Small intestine (tissue), 7 donors: ENCODE results near the gene EXOC3L2. TPM values are rescaled to one million over a fixed set of nuclear protein-coding genes. Genes with fewer than 3 reads are reported as not detected.

Experiments used
- DNase-seq, 2 donors: peaks; one replicate each; pipeline versions ENCODE4 v3.0.0 to v3.0.0-alpha.2; 2013
- FAIRE-seq: peaks from 2 replicates; lab custom pipeline; 2012; peaks lifted over from hg19 to GRCh38; lab: Jason Lieb, UNC
- H3K27ac ChIP-seq, 3 donors: one replicate each; pipeline ENCODE4 v1.5.1; 2013; ENCODE audit warnings: low read length in 2 of 3, mild to moderate bottlenecking in 2 of 3, control low read depth in 1 of 3, inconsistent platforms in 1 of 3, low read depth in 1 of 3, moderate library complexity in 1 of 3
- H3K27me3 ChIP-seq, 3 donors: one replicate each; pipeline ENCODE4 v1.6.1; 2013; ENCODE audit warnings: low read length in 3 of 3, inconsistent platforms in 1 of 3; ENCODE audit not compliant: control insufficient read depth in 3 of 3, insufficient read depth in 3 of 3
- H3K36me3 ChIP-seq, 3 donors: one replicate each; pipeline ENCODE4 v1.6.1; 2013; ENCODE audit warnings: low read length in 3 of 3, inconsistent platforms in 1 of 3, low read depth in 1 of 3, mild to moderate bottlenecking in 1 of 3, moderate library complexity in 1 of 3; ENCODE audit not compliant: control insufficient read depth in 3 of 3, insufficient read depth in 2 of 3
- H3K4me1 ChIP-seq, 3 donors: one replicate each; pipeline ENCODE4 v1.6.1; 2013; ENCODE audit warnings: low read length in 2 of 3, inconsistent platforms in 1 of 3, low read depth in 1 of 3, mild to moderate bottlenecking in 1 of 3, moderate library complexity in 1 of 3; ENCODE audit not compliant: control insufficient read depth in 3 of 3, insufficient read depth in 2 of 3
- H3K4me3 ChIP-seq, 3 donors: one replicate each; pipeline ENCODE4 v1.5.1; 2013; ENCODE audit warnings: low read length in 3 of 3, control low read depth in 1 of 3, inconsistent platforms in 1 of 3, low read depth in 1 of 3, mild to moderate bottlenecking in 1 of 3, moderate library complexity in 1 of 3
- H3K9me3 ChIP-seq, 2 donors: one replicate each; pipeline ENCODE4 v1.6.1; 2013; ENCODE audit warnings: low read depth in 1 of 2, low read length in 1 of 2; ENCODE audit not compliant: control insufficient read depth in 2 of 2, insufficient read depth in 1 of 2
- WGBS, 3 donors: extraction: QIAGEN DNeasy Blood & Tissue Kit; methylation state at CpG; one replicate each; pipeline ENCODE4 v1.1.7; 2013; 5-methylcytosine and 5-hydroxymethylcytosine counted together
- polyA plus RNA-seq, 4 donors: library from polyadenylated mRNA; stranded (reverse) in 3 of 4; unstranded in 1 of 4; fragments of 200-250 nt in 3 of 4; fragments of 120-200 nt in 1 of 4; gene quantifications; one replicate each; pipeline versions ENCODE4 v1.2.1 to v1.2.3, GENCODE V29; 2013
- donor health status: healthy with polysubstance abuse.
- donor health status: control.
- donor health status: control.
- donor health status: Bipolar disorder and iron deficiency.
- donor health status: healthy.

EXOC3L2 gene
- polyA plus RNA-seq, 4 donors = 0.22 to 2.7 (median 2.1) TPM

DNA sequence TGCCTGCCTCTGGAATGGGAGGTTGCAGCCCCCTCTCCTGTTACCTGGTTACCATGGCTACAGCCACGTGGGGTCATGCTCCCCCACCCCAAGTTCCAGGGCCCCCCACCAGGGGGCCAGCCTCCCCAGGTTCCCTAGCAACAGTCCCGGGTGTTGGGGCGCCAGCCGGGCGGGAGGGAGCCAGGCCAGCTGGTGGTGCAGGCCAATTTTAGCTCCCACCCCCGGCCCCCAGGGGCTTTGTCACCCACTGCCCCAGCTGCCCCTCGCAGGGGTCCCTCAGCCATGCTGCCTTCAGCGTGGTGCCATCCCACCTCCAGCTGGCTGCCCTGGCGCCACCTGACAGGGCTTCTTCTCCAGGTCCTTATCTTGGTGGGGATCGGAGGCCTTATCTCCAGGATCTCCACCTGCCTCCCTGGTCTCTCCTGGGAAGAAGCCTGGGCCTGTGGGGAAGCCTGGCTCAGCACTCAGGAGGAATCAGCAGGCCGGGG, 8.9 kb upstream of the EXOC3L2 start:
- 64 to 72% (median 70%) methylated on average over 8 to 11 of the region's 11 CpGs for WGBS, 3 donors
- H3K36me3 ChIP-seq = peaks cover 0 to 16% (median 0%) of the 10 kb centered on the region in 3 donors
- no peaks in the 10 kb centered on the region for H3K9me3 ChIP-seq
- no peak for FAIRE-seq
- H3K4me3 ChIP-seq = no peak overlapping the region
- H3K27ac ChIP-seq = no peak overlapping the region
- DNase-seq = no peak
- H3K4me1 ChIP-seq = peaks cover 0 to 15% (median 11%) of the 10 kb centered on the region in 3 donors
- H3K27me3 ChIP-seq = no peaks in the 10 kb centered on the region

DNA sequence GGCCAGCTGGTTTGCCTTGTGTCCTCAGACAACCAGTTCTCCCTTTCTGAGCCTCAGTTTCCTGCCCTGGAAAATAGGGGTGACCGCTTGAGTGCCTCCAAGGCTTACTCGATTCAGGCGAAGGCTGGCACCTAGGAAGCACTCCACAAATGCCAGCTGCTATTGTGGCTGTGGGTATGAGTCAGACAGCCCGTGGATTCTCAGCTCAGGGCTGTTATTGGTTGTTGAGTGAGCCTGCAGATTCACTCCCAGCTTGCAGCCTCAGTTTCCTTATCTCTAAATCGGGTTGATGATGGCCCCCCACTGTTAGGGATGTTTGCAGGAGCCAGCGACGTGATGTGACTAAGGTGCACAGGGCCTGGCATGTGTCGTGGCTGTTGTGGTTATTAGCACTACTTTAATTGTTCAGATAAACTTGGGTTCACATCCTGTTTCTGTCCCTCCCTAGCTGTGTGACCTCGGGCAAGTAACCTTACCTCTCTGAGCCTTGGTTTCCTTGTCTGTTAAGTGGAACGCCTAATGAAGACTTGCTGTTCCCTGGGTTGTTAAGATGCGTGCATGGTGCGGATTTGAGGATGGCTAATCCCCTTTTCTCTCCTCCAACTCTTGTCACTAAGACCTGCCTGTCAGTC, 8.3 kb upstream of the EXOC3L2 start:
- Histone ChIP-seq H3K36me3 (peaks cover 0 to 12% (median 0%) of the 10 kb centered on the region in 3 donors), H3K4me1 (peaks cover 0 to 15% (median 11%) of the 10 kb centered on the region in 3 donors), H3K4me3 (no peak overlapping the region), H3K27me3 (no peaks in the 10 kb centered on the region), H3K9me3 (no peaks in the 10 kb centered on the region), H3K27ac (no peak overlapping the region)
- DNase-seq (no peak), FAIRE-seq (no peak)
- 57 to 69% (median 67%) methylated on average over 12 of the region's 12 CpGs for WGBS, 3 donors

DNA sequence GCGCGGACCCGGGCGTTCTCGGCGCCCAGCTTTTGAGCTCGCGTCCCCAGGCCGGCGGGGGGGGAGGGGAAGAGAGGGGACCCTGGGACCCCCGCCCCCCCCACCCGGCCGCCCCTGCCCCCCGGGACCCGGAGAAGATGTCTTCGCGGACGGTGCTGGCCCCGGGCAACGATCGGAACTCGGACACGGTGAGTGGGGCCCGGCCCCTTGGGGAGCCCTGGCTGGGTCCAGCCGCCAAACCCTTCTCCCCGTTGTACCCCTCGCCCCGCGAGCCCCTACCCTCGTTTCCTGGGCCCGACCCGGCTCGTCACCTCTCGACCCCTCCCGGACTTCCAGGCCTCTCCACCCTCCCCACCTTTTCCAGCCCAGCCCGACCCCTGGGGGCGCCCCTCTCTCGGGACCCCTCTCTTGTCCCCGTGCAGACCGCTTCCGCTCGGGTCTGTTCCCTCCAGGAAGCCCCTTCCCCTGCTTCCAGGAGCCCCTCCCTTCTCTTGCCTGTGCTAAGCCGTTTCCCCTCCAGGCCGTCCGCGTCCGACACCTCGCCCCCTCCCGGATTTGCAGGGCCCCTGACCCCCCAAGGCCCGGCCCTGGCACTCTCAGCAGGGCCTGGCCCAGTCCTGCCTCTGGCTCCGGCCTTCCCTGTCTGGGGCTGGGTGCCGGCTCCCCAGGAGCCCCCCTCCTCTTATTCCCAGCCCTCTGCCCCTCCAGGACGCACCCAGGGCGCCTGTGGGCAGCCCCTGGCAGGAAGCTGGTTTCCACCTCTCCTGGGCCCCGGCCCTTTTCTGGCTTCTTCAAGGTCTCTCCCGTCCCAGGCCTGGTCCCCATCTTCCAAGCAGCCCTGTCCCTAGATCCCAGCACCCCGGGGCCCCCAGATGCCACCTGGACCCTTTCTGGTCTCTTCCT, 6.5 kb upstream of the EXOC3L2 start:
- Histone ChIP-seq H3K9me3 (no peaks in the 10 kb centered on the region), H3K4me1 (peaks cover 0 to 15% (median 11%) of the 10 kb centered on the region in 3 donors), H3K36me3 (peaks cover 0 to 12% (median 0%) of the 10 kb centered on the region in 3 donors), H3K27me3 (no peaks in the 10 kb centered on the region), H3K27ac (peak overlapping the region in 1 of 3 donors; percentile 28), H3K4me3 (peak overlapping the region; percentile 90 to 99 (median 90))
- FAIRE-seq = no peak
- 1 to 5% (median 2%) methylated on average over 21 to 57 of the region's 57 CpGs for WGBS, 3 donors
- peak in 1 of 2 donors; percentile 52 for DNase-seq

- H3K4me1 ChIP-seq = peaks cover 0 to 15% (median 11%) of the 10 kb centered on the region in 3 donors
- H3K9me3 ChIP-seq = no peaks in the 10 kb centered on the region
- peak within 1 kb of the TSS; percentile 90 to 99 (median 90) for H3K4me3 ChIP-seq
- FAIRE-seq = no peak
- H3K27me3 ChIP-seq = no peaks in the 10 kb centered on the region
- peak within 1 kb of the TSS in 2 of 3 donors; percentile 5 to 28 for H3K27ac ChIP-seq
- H3K36me3 ChIP-seq = peaks cover 0 to 12% (median 0%) of the 10 kb centered on the region in 3 donors
- DNase-seq = peak; percentile 46 to 66
- WGBS, 3 donors = 1 to 2% (median 1%) methylated on average over 21 to 58 of the region's 58 CpGs
These were observed 5.7 kb upstream of the EXOC3L2 start, which contains the start of gene MARK4 for GRCh38 chr19:45250832-45251451. Gene MARK4, plus strand, starts transcription at chr19:45251271. Its CDS starts 318 bp downstream, at chr19:45251589.

DNA sequence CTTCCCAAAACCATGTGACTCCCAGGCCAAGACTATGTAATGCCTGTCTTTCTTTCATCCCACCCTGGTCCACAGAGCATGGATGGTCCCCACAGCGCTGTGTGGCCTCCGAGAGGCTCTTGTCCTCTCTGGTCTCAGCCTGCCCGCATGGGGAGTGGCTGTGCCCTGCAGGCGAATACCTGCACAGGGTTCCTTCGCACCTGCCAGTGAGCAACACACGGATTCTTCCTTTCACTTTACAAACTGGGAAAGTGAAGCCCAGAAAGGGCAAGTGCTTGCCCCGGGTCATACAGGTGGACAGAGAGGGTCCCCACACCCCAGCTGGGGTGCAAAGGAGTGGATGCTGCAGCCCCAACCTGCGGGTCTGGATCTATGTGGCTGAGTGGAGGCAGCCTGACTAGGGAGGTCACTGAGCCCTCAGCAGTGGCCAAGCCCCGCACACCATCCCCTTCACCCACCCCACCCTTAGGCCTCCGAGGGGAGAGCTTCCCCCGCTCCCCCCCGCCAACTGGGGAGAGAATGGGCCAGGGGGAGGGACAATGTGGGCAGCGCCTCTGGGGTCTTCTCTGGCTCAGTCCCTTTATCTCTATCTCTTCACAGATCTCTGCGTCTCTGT, 5.1 kb upstream of the EXOC3L2 start:
- peaks cover 0 to 15% (median 11%) of the 10 kb centered on the region in 3 donors for H3K4me1 ChIP-seq
- FAIRE-seq (no peak), DNase-seq (peak in 1 of 2 donors; percentile 14)
- peaks cover 0 to under 1% (median 0%) of the 10 kb centered on the region in 3 donors for H3K27me3 ChIP-seq
- H3K4me3 ChIP-seq = peak overlapping the region; percentile 9 to 99 (median 68)
- no peaks in the 10 kb centered on the region for H3K9me3 ChIP-seq
- H3K36me3 ChIP-seq = peaks cover 0 to 12% (median 0%) of the 10 kb centered on the region in 3 donors
- 17 to 43% (median 29%) methylated on average over 12 to 14 of the region's 14 CpGs for WGBS, 3 donors
- H3K27ac ChIP-seq = peak overlapping the region in 1 of 3 donors; percentile 5

DNA sequence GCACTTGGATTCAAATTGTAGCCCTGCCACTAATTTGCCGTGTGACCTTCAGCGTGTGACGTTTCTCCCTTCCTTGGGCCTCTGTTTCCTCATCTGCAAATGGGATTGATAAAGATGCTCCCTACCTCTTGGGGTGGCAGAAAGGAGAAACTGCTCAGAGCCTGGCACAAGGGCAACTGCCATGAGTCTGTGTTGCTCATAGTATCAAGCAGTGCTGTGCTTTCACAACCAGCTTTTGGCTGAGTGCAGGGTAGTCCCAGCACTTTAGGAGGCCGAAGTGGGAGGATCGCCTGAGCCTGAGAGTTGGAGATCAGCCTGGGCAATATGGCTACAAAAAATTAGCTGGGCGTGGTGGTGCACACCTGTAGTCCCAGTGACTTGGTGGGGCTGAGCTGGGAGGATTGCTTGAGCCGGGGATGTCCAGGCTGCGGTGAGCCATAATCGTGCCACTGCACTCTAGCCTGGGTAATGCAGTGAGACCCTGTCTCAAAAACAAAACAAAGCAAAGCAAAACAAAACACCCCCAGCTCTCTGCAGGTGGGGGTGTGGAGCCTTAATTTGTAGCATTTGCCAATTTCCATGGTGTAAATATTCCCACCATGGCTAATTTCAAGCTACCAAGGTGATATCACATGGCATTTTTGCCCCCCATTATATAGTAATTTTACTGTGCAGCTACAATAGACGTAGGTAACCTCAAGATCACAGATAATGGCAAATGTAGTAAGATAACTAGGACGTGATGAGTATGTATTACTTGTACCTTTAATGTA, 4.2 kb upstream of the EXOC3L2 start:
- 50 to 66% (median 51%) methylated on average over 11 of the region's 11 CpGs for WGBS, 3 donors

GRCh38 chr19:45247136-45247535, 1.9 kb upstream of the EXOC3L2 start:
- H3K36me3 ChIP-seq = no peaks in the 10 kb centered on the region
- no peak for FAIRE-seq
- peaks cover 0 to 11% (median 2%) of the 10 kb centered on the region in 3 donors for H3K4me1 ChIP-seq
- WGBS, 3 donors = 80 to 90% (median 87%) methylated on average over 8 of the region's 8 CpGs
- H3K4me3 ChIP-seq = no peak overlapping the region
- no peak overlapping the region for H3K27ac ChIP-seq
- peaks cover 0 to 8% (median 0%) of the 10 kb centered on the region in 3 donors for H3K27me3 ChIP-seq
- no peaks in the 10 kb centered on the region for H3K9me3 ChIP-seq
- DNase-seq = no peak

More for the DNA sequence above, 4.2 kb upstream of the EXOC3L2 start:
- H3K9me3 ChIP-seq = no peaks in the 10 kb centered on the region
- no peak overlapping the region for H3K27ac ChIP-seq
- peaks cover 0 to 10% (median 0%) of the 10 kb centered on the region in 3 donors for H3K36me3 ChIP-seq
- DNase-seq (no peak), FAIRE-seq (no peak)
- no peak overlapping the region for H3K4me3 ChIP-seq
- H3K4me1 ChIP-seq = peaks cover 0 to 15% (median 11%) of the 10 kb centered on the region in 3 donors
- peaks cover 0 to 8% (median 0%) of the 10 kb centered on the region in 3 donors for H3K27me3 ChIP-seq
